HCT116 (cell line): ENCODE measurements around the gene FAM227B.

Experiments
- CEBPB ChIP-seq: IDR thresholded peaks from 2 replicates; pipeline ENCODE4 v1.6.1; 2012; ENCODE audit warnings: low read depth
- EGR1 ChIP-seq: IDR thresholded peaks from 2 replicates; pipeline ENCODE4 v1.6.1; 2012; ENCODE audit warnings: low read depth
- JUND ChIP-seq: IDR thresholded peaks from 2 replicates; pipeline ENCODE4 v1.6.1; 2012
- POLR2A ChIP-seq: IDR thresholded peaks from 2 replicates; pipeline ENCODE4 v1.7.0; 2011; ENCODE audit warnings: borderline replicate concordance; ENCODE audit not compliant: insufficient read depth, insufficient read length; ENCODE audit errors: extremely low read depth
- POLR2AphosphoS5 ChIP-seq: IDR thresholded peaks from 2 replicates; pipeline ENCODE4 v1.6.1; 2011; ENCODE audit warnings: mild to moderate bottlenecking, low read depth, low read length, moderate library complexity
- SP1 ChIP-seq: IDR thresholded peaks from 2 replicates; pipeline ENCODE4 v1.6.1; 2012; ENCODE audit warnings: low read depth
- YY1 ChIP-seq: IDR thresholded peaks from 2 replicates; pipeline ENCODE4 v1.6.1; 2011; ENCODE audit warnings: low read length, low read depth, moderate library complexity, mild to moderate bottlenecking; ENCODE audit not compliant: insufficient replicate concordance; ENCODE audit errors: extremely low read depth
- TF ChIP-seq, protein P1 (sequence below), 3 experiments: fragments of 200-600 bp in 1 of 3; sonication (generic) in 1 of 3; IDR thresholded peaks in 2 of 3; conservative IDR thresholded peaks in 1 of 3; 2 replicates each; pipeline ENCODE4 v1.5.1; 2012 to 2017; ENCODE audit warnings: low read depth in 2 of 3, low read length in 2 of 3, antibody characterized with exemption in 1 of 3, borderline replicate concordance in 1 of 3, control low read depth in 1 of 3, mild to moderate bottlenecking in 1 of 3, mixed read lengths in 1 of 3, mixed run types in 1 of 3, moderate library complexity in 1 of 3; ENCODE audit not compliant: insufficient read depth in 1 of 3
- TF ChIP-seq, protein P2 (sequence below): IDR thresholded peaks from 2 replicates; pipeline ENCODE4 v1.6.1; 2011; ENCODE audit warnings: mild to moderate bottlenecking, low read length, moderate library complexity; ENCODE audit not compliant: insufficient replicate concordance; ENCODE audit errors: extremely low read depth
- TF ChIP-seq, protein P3 (sequence below): IDR thresholded peaks from 2 replicates; pipeline ENCODE4 v1.6.1; 2012; ENCODE audit warnings: low read depth

DNA sequence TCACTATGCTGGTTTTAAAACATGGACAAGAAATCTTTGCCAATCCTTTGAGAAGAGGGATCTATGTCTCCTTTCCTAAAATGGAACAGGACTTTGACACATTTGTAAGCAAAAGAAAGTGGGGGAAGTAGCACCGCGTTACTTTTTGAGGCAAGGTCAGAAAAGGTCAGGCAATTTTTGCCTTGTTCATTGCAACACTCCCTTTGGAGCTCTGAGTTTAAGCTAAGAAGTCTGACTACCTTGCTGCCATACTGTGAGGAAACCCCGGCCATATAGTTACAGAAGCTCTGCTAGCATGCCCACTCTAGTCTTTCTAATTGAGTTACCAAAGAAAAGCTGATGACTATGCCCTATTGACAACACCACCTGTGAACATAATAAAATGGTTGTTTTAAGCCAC, 1.4 kb downstream of the FAM227B start:
- TF ChIP-seq EGR1 = no peak
- TF ChIP-seq, protein P1, sequence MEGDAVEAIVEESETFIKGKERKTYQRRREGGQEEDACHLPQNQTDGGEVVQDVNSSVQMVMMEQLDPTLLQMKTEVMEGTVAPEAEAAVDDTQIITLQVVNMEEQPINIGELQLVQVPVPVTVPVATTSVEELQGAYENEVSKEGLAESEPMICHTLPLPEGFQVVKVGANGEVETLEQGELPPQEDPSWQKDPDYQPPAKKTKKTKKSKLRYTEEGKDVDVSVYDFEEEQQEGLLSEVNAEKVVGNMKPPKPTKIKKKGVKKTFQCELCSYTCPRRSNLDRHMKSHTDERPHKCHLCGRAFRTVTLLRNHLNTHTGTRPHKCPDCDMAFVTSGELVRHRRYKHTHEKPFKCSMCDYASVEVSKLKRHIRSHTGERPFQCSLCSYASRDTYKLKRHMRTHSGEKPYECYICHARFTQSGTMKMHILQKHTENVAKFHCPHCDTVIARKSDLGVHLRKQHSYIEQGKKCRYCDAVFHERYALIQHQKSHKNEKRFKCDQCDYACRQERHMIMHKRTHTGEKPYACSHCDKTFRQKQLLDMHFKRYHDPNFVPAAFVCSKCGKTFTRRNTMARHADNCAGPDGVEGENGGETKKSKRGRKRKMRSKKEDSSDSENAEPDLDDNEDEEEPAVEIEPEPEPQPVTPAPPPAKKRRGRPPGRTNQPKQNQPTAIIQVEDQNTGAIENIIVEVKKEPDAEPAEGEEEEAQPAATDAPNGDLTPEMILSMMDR (IDR thresholded peaks at IDR 0.05 in 2 of 3, conservative IDR thresholded peaks at IDR 0.05 in 1 of 3; ENCODE audit: borderline replicate concordance in 1 of 3, insufficient read depth in 1 of 3, low read depth in 2 of 3, low read length in 2 of 3) = no peak
- TF ChIP-seq, protein P2, sequence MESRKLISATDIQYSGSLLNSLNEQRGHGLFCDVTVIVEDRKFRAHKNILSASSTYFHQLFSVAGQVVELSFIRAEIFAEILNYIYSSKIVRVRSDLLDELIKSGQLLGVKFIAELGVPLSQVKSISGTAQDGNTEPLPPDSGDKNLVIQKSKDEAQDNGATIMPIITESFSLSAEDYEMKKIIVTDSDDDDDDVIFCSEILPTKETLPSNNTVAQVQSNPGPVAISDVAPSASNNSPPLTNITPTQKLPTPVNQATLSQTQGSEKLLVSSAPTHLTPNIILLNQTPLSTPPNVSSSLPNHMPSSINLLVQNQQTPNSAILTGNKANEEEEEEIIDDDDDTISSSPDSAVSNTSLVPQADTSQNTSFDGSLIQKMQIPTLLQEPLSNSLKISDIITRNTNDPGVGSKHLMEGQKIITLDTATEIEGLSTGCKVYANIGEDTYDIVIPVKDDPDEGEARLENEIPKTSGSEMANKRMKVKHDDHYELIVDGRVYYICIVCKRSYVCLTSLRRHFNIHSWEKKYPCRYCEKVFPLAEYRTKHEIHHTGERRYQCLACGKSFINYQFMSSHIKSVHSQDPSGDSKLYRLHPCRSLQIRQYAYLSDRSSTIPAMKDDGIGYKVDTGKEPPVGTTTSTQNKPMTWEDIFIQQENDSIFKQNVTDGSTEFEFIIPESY = no peak
- TF ChIP-seq POLR2A = no peak
- no peak for TF ChIP-seq POLR2AphosphoS5
- no peak for TF ChIP-seq JUND
- no peak for TF ChIP-seq SP1
- no peak for TF ChIP-seq YY1
- no peak for TF ChIP-seq CEBPB
- TF ChIP-seq, protein P3, sequence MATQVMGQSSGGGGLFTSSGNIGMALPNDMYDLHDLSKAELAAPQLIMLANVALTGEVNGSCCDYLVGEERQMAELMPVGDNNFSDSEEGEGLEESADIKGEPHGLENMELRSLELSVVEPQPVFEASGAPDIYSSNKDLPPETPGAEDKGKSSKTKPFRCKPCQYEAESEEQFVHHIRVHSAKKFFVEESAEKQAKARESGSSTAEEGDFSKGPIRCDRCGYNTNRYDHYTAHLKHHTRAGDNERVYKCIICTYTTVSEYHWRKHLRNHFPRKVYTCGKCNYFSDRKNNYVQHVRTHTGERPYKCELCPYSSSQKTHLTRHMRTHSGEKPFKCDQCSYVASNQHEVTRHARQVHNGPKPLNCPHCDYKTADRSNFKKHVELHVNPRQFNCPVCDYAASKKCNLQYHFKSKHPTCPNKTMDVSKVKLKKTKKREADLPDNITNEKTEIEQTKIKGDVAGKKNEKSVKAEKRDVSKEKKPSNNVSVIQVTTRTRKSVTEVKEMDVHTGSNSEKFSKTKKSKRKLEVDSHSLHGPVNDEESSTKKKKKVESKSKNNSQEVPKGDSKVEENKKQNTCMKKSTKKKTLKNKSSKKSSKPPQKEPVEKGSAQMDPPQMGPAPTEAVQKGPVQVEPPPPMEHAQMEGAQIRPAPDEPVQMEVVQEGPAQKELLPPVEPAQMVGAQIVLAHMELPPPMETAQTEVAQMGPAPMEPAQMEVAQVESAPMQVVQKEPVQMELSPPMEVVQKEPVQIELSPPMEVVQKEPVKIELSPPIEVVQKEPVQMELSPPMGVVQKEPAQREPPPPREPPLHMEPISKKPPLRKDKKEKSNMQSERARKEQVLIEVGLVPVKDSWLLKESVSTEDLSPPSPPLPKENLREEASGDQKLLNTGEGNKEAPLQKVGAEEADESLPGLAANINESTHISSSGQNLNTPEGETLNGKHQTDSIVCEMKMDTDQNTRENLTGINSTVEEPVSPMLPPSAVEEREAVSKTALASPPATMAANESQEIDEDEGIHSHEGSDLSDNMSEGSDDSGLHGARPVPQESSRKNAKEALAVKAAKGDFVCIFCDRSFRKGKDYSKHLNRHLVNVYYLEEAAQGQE = no peak
